Adrenal gland (tissue), 12 donors: ENCODE data around the gene PRELP. TPM values are rescaled to one million over a fixed set of nuclear protein-coding genes. Genes with fewer than 3 reads are reported as not detected.
"Not testable (repeated sequence)": the region's sequence is repeated elsewhere in the genome, so short reads cannot be mapped to it uniquely, and the experiment has no call there.

Experiments used
- DNase-seq, 7 donors: peaks; one replicate each; pipeline ENCODE4 v3.0.0-alpha.2; 2019 to 2020
- H3K27ac ChIP-seq, 5 donors: fragments of 200-600 bp; sonication (generic) in 4 of 5; 1 replicate in 3 of 5; 2 replicates in 2 of 5; pipeline versions ENCODE4 v1.5.1 to v1.8.0; 2016 to 2020; ENCODE audit warnings: mild to moderate bottlenecking in 1 of 5
- H3K27me3 ChIP-seq: fragments of 200-600 bp; 2 replicates; pipeline ENCODE4 v1.8.0; 2021
- H3K36me3 ChIP-seq, 2 donors: fragments of 200-600 bp; replicated peaks in 1 of 2; 1 replicate in 1 of 2; 2 replicates in 1 of 2; pipeline versions ENCODE4 v1.5.1 to v1.8.0; 2018 to 2022
- H3K4me1 ChIP-seq, 2 donors: fragments of 200-600 bp; replicated peaks in 1 of 2; 1 replicate in 1 of 2; 2 replicates in 1 of 2; pipeline versions ENCODE4 v1.5.1 to v1.8.0; 2018 to 2021
- H3K4me3 ChIP-seq, 4 donors: fragments of 200-600 bp; sonication (generic) in 3 of 4; one replicate each; pipeline ENCODE4 v1.5.1; 2016 to 2018
- H3K9me3 ChIP-seq, 3 donors: fragments of 200-600 bp; sonication (generic) in 1 of 3; replicated peaks in 1 of 3; 1 replicate in 2 of 3; 2 replicates in 1 of 3; pipeline versions ENCODE4 v1.5.1 to v1.8.0; 2016 to 2021
- POLR2A ChIP-seq, 2 donors: fragments of 450-650 bp; IDR thresholded peaks; one replicate each; pipeline ENCODE4 v1.6.1; 2017; ENCODE audit warnings: antibody characterized with exemption in 2 of 2, mild to moderate bottlenecking in 2 of 2, moderate library complexity in 1 of 2
- WGBS, 4 donors: extraction: QIAGEN DNeasy Blood & Tissue Kit in 2 of 4; methylation state at CpG; one replicate each; pipeline versions ENCODE4 v1.1.5 to v1.1.7; 2013 to 2017; 5-methylcytosine and 5-hydroxymethylcytosine counted together
- intact Hi-C, 2 donors: fragments of 100-400 bp; cut with DNase I; formaldehyde crosslinking; loops; one replicate each; pipeline versions ENCODE4 v1.14.1 to v1.15.0; 2022 to 2023
- polyA plus RNA-seq, 3 donors: library from polyadenylated mRNA; stranded (reverse); fragments of 200-250 nt in 2 of 3; fragments of 350-450 nt in 1 of 3; fragmentation: Illumina TruSeq in 1 of 3; extraction: RNeasy Lipid Tissue Mini Kit (QIAGEN cat#74804) in 1 of 3; gene quantifications; one replicate each; pipeline ENCODE4 v1.2.3, GENCODE V29; 2013 to 2014
- total RNA-seq, 9 donors: library from RNA; depleted of rRNA in 4 of 9; stranded (reverse); fragments of >200 nt in 4 of 9; fragments of 120-200 nt in 1 of 9; fragmentation: NEBNext Ultra II Directional in 1 of 9; extraction: Animal tissue kit (Norgen Biotek cat#: 25700) in 1 of 9; gene quantifications; one replicate each; pipeline versions ENCODE4 v1.1.0 to v1.2.4, GENCODE V29; 2013 to 2023
- TF ChIP-seq, protein P1 (sequence below), 6 experiments: fragments of 450-650 bp in 4 of 6; fragments of 200-600 bp in 2 of 6; sonication (generic) in 1 of 6; IDR thresholded peaks; 1 replicate in 5 of 6; 2 replicates in 1 of 6; pipeline versions ENCODE4 v1.5.1 to v1.8.0; 2016 to 2021; ENCODE audit warnings: antibody characterized with exemption in 6 of 6, mild to moderate bottlenecking in 2 of 6, moderate library complexity in 1 of 6
- donor health status: healthy with polysubstance abuse.
- donor health status: Bipolar disorder and iron deficiency.
- donor health status: DM: yes; HTN: yes; CAD: no.
- donor health status: DM: no; HTN: no; CAD: no.
- donor health status: DM: no; HTN: no; CAD: no.
- donor health status: DM: yes; HTN: yes; CAD: no.

The PRELP gene
- total and polyA plus RNA-seq, 12 donors: 0.61 to 29.4 (median 13.6) TPM

DNA sequence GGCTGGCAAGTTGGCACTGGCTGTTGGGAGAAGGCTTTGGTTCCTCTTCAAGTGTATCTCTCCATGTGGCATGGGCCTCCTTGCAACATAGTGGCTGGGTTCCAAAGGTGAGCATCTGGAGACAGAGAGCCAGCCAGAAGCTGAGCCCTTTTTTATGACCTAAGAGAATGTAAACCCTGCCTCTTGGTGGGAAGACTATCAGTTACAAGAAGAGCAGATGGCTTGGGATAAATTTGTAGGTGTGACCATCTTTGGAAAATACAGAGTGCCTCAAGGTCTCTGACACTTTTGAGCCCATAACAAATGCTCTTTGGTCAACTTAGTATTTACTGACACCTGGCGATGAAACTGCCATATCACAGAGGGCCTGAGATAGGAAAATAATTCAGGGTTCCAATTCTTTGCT, 31.4 kb upstream of the PRELP start:
- Histone ChIP-seq H3K27me3 (no peaks in the 10 kb centered on the region), H3K9me3 (no peaks in the 10 kb centered on the region), H3K36me3 (no peaks in the 10 kb centered on the region), H3K4me3 (no peak overlapping the region), H3K27ac (no peak overlapping the region), H3K4me1 (peaks cover 0 to 14% of the 10 kb centered on the region in 2 donors)
- TF ChIP-seq, protein P1, sequence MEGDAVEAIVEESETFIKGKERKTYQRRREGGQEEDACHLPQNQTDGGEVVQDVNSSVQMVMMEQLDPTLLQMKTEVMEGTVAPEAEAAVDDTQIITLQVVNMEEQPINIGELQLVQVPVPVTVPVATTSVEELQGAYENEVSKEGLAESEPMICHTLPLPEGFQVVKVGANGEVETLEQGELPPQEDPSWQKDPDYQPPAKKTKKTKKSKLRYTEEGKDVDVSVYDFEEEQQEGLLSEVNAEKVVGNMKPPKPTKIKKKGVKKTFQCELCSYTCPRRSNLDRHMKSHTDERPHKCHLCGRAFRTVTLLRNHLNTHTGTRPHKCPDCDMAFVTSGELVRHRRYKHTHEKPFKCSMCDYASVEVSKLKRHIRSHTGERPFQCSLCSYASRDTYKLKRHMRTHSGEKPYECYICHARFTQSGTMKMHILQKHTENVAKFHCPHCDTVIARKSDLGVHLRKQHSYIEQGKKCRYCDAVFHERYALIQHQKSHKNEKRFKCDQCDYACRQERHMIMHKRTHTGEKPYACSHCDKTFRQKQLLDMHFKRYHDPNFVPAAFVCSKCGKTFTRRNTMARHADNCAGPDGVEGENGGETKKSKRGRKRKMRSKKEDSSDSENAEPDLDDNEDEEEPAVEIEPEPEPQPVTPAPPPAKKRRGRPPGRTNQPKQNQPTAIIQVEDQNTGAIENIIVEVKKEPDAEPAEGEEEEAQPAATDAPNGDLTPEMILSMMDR (IDR thresholded peaks at IDR 0.05): no peak
- TF ChIP-seq POLR2A (IDR thresholded peaks at IDR 0.05): no peak
- WGBS, 4 donors: 86 to 93% (median 90%) methylated on average over 1 of the region's 1 CpG
- intact Hi-C loops: loop anchor here (5.0 to 10.0 kb wide), 2 partner anchors 102 to 169 kb away; no protein-coding TSS in a partner anchor
- DNase-seq: no peak

DNA sequence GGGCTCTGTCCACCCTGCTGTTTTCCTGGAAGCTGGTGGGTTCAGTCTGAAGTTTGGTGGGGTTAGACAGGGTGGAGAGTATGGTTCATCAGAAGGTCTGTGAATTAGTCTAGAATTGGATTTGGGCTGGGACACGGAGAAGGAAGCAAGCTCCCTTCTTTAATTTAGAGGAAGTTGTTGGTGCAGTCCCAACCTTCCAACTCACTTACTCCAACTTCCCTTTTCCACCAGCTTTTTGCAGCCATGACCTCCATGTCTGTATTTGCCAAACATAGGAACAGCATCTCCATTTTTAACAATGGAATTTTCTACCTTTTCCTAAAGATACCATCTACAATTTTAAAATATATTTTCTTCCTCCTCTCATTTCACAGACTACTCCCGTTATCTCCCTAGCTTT, 28.5 kb upstream of the PRELP start:
- Histone ChIP-seq H3K4me3 (no peak overlapping the region), H3K36me3 (no peaks in the 10 kb centered on the region), H3K9me3 (no peaks in the 10 kb centered on the region), H3K27me3 (no peaks in the 10 kb centered on the region), H3K4me1 (peaks cover 0 to 5% of the 10 kb centered on the region in 2 donors), H3K27ac (no peak overlapping the region)
- intact Hi-C loops: loop anchor here in 1 of 2 donors (10.0 kb wide), 1 partner anchor 172 kb away; no protein-coding TSS in a partner anchor
- no peak for DNase-seq
- WGBS, 4 donors: 73 to 80% (median 74%) methylated on average over 2 of the region's 2 CpGs
- TF ChIP-seq, protein P1 (IDR thresholded peaks at IDR 0.05): no peak
- no peak for TF ChIP-seq POLR2A (IDR thresholded peaks at IDR 0.05)

DNA sequence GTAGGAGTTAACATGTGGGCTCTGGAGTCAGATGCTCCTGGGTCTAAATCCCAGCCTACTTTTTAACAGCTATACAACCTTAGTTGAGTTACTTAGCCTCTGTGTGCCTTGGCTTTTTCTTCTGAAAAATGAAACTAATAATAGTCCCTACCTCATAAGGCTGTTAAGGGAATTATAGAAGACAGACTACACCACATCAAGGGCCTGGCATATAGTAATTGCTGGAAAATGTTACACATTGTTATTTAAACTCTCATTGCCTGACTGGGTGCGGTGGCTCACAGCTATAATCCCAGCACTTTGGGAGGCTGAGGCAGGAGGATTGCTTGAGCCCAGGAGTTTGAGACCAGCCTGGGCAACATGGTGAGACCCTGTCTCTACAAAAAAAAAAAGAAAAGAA, 28.0 kb upstream of the PRELP start:
- H3K36me3 ChIP-seq, H3K27me3 ChIP-seq, H3K9me3 ChIP-seq, H3K4me1 ChIP-seq, DNase-seq, H3K4me3 ChIP-seq: not testable (repeated sequence)
- peak overlapping the region in 1 of 5 donors; percentile 65 for H3K27ac ChIP-seq
- WGBS, 4 donors: 86 to 100% (median 94%) methylated on average over 1 of the region's 1 CpG
- intact Hi-C loops: loop anchor here in 1 of 2 donors (10.0 kb wide), 1 partner anchor 173 kb away; no protein-coding TSS in a partner anchor

DNA sequence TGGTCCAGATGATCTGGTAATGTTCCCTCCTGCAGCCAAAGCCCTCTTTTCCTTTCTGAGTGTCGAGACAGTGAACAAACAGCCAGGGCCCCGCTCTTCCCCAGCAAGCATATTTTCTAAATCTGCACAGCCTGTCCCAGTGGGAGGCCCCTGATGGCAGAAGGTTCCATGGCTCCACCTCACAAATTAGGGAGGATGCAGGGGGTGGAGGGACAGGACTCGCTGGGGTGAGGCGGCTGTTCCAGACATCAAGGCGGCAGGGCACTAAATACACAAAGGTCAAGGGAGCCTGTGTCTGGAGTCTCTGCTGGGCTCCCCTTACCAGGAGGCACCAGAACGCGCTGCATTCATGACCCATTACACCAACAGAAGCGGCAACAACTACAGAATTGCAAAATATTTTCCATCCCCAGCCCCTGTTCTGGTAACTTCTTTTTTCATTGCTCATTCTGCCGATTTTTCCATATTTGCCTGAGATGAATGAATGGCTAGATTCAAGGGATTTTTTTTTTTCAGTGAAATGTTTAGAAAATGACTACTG, 27.0 kb upstream of the PRELP start:
- TF ChIP-seq, protein P1 (IDR thresholded peaks at IDR 0.05): no peak
- H3K9me3 ChIP-seq: no peaks in the 10 kb centered on the region
- H3K4me1 ChIP-seq: peaks cover 0 to 5% of the 10 kb centered on the region in 2 donors
- peak overlapping the region in 2 of 5 donors; percentile 30 to 65 for H3K27ac ChIP-seq
- H3K4me3 ChIP-seq: no peak overlapping the region
- H3K27me3 ChIP-seq: no peaks in the 10 kb centered on the region
- peak in 3 of 7 donors; percentile 26 to 61 (median 39) for DNase-seq
- H3K36me3 ChIP-seq: no peaks in the 10 kb centered on the region
- 66 to 79% (median 67%) methylated on average over 6 to 9 of the region's 9 CpGs for WGBS, 4 donors
- intact Hi-C loops: loop anchor here in 1 of 2 donors (10.0 kb wide), 1 partner anchor 174 kb away; no protein-coding TSS in a partner anchor

DNA sequence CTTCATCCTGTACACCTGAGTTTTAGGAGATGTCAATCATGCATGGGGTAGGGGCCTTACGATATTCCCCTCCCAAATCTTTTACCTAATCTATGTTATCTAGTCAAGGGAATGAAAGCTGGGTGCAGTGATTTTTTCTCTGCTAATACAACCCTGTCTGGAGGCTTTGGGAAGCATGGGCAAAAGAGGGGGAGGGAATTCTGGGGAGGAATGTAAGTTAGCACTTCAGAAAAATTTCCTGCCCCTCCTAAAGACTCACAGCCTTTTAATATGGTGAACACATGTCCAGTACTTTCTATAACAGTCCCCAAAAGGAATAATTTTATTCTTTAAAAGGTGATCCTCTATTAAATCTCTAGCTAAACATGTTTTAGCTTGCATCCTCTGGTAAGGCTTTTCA, 25.6 kb upstream of the PRELP start:
- TF ChIP-seq POLR2A (IDR thresholded peaks at IDR 0.05): no peak
- TF ChIP-seq, protein P1 (IDR thresholded peaks at IDR 0.05): no peak
- intact Hi-C loops: no loop called here
- H3K27ac ChIP-seq: peak overlapping the region in 2 of 5 donors; percentile 1 to 9
- no peaks in the 10 kb centered on the region for H3K27me3 ChIP-seq
- 60 to 88% (median 75%) methylated on average over 1 of the region's 1 CpG for WGBS, 4 donors
- H3K4me3 ChIP-seq: no peak overlapping the region
- peaks cover 0 to 5% of the 10 kb centered on the region in 2 donors for H3K4me1 ChIP-seq
- no peaks in the 10 kb centered on the region for H3K36me3 ChIP-seq
- H3K9me3 ChIP-seq: no peaks in the 10 kb centered on the region
- no peak for DNase-seq
